GM04503 (cell line): Measurements from ENCODE around the gene CREB3L2.

ENCODE experiments used
- DNase-seq: peaks from one replicate; pipeline ENCODE4 v3.0.0-alpha.2; 2012; ENCODE audit warnings: low read depth

Gene CREB3L2

DNA sequence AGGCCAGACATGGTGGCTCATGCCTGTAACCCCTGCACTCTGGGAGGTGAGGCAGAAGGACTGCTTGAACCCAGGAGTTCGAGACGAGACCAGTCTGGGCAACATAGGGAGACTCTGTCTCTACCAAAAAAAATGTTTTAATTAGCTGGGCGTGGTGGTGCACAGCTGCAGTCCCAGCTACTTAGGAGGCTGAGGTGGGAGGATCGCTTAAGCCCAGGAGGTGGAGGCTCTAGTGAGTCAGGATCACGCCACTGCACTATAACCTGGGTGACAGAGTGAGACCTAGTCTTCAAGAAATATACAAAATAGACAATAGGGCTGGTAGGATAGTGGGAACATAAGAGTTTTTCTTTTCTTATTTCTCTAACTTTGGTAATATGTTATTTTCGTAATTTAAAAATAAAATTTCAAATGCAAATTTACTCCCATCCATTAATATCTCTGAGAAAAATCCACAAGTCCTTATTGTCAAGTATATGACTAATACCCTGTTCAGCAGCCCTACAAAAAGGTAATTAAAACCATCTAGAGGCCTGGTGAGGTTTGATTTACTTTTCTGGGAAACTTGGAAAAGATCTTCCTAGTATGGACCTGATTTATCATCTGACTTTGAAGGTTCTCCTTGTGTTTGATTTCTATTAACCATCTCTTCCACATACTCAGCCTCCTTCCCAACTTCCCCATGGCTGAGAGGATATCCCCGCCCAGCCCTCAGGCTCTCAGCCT is 50.0 kb downstream of the CREB3L2 start:
- DNase-seq, result no peak

DNA sequence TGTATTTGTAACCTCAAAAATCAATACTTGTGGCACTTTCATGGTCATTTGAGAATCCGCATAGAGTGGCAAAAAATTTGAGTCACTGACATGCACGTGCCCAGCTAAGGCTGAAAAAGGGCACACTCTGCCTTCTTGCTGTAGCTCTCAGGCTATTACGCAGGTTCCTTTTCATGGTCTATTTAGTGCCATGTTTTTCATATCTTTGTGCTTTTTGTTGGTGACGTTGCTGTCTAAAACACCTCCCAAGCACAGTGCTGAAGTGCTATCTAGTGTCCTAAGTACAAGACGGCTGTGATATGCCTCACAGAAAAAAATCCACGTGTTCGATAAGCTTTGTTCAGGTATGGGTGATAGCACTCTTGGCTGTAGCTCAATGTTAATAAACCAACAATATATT is 50.9 kb downstream of the CREB3L2 start:
- DNase-seq, result no peak

DNA sequence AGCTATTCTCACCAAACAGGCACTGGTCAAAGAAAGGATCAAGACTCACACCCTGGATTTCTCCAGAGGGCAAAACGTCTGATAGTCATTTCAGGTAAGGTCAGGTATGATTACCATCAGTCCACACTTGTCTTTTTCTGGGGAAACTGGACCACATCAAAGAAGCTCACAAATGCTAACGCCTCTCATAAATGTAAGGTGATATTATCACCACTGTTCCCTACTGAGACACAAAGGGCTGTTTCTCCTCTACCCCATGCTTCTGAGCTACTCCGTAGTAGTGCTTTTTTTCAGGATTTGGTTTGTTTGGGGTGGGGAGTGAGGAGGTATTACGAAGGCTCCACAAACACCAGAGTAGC is 51.6 kb downstream of the CREB3L2 start:
- DNase-seq, result no peak

- no peak for DNase-seq
These were observed 52.2 kb downstream of the CREB3L2 start for GRCh38 chr7:137949416-137950262.

- DNase-seq, result no peak
These were observed 53.0 kb downstream of the CREB3L2 start for GRCh38 chr7:137948845-137949330.

DNA sequence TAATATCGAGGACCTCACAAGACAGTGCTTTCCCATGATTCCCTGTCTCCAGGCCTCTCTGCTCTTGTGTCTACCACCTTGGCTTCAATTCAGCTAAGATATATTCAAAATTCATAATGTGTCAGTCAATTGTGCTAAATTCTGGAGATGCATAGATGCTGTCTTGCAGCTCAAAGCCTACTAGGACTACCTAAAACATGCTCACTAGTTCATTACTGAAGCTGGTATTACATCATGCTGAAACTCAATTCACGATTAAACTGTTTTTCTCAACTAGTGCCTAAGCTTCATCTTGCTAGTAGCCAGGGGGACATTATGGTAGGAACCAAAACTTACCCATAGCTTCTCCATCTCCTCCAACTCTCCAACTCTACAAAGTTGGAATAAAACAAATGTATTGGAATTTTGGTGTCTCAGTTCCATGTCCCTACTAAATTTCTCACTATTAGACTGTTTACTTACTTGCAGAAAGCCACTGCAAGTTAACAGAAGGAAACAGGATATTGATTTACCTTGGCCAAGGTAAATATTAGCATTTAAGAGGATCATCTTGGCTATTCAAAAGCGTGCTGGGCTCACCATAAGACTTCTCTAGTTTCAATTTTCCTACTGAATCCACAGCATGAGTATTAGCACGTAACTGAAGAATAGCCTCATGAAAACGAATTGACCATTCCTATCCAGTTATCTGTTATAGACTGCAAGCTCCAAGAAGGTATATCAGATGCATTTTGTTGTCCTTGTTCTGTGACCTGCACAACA is 53.6 kb downstream of the CREB3L2 start:
- DNase-seq, result no peak

GRCh38 chr7:137947046-137947445 is 54.8 kb downstream of the CREB3L2 start:
- DNase-seq, result no peak

- no peak for DNase-seq
These were observed 55.9 kb downstream of the CREB3L2 start for GRCh38 chr7:137946011-137946410.

DNA sequence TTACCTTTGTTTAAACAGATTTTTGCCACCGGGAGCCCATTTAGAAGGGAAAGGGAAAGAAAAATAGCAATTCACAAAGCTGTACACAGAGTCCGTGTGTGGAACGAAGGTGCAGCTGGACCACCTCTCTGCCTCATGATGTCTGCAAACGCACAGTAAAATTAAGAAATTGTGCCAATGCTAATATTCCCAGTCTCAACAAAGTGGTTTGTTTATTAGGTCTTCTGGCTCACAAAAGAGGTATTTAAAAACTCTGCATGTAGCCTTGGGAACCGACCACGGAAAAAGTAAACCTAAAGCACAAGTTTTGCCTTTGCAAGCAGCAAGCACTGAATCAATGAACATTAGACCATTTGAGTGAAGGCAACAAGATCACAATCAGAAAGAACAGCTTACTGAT is 57.7 kb downstream of the CREB3L2 start:
- DNase-seq, result peak; percentile 51

DNA sequence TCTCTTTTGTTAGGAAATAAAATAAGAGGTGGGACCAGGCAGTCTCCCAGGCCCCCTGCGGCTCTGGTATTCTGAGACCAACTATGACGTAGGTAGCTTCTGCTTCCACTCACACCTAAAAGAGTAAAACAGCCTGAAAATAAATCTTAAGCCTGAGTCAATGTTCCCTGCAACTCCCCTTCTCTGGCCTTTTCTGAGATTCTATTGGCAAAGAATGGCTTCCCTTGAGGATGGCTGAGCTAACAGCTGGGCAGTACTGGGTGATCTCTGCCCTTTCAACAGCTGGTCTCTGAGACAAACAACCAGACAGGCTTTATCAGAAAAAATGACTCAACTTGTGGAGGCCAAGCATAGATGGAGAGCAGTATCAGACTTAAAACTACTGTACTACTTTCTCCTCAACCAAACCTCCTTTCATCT is 58.7 kb downstream of the CREB3L2 start:
- DNase-seq, result no peak

DNA sequence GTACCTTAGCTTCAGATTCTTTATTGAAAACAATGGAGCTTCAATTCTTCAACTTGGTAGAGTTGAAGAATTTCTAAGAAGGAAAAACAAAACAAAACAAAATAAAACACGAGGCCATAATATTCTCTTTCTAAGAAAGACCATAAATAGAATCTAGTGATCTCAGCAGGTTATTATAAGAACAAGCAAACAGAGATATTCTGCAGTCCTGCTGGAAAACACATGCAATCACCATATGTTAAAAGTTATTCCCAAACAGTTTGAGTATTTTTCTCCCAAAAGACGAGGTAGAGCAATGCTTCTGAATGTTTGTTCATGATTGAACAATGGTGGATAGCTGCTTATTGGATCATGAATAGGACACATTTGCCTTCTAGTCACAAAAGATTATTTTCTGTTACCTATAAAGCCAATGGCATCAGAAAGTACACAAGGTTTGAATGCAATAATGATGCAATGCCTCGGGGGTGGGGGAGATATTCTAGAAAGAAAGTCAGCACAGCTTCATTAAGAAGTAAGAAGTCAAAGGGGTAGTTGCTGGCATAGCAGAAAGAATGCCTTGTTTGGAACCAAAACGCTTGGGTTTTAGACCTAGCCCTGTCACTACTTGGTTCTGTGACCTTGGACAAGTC is 59.3 kb downstream of the CREB3L2 start:
- DNase-seq, result no peak

GRCh38 chr7:137940656-137941518 is 61.0 kb downstream of the CREB3L2 start:
- DNase-seq, result no peak

DNA sequence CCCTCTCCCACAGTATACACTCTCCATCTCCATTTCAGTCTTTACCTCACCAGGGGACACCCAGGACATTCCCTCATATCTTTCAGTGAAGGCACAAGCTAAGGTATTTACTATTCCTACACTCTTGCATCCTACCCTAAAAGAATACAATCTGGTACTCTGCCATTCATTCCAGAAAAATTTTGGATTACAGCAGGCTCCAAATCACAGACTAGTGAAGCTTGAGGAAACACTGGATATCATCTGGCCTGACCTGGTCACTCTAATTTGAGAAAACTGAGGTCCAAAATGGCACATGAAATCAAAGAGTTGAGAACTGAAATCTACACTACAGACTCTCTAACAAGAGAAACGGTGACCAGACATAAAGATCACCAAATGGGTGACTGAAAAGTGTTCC is 61.7 kb downstream of the CREB3L2 start:
- DNase-seq, result no peak

DNA sequence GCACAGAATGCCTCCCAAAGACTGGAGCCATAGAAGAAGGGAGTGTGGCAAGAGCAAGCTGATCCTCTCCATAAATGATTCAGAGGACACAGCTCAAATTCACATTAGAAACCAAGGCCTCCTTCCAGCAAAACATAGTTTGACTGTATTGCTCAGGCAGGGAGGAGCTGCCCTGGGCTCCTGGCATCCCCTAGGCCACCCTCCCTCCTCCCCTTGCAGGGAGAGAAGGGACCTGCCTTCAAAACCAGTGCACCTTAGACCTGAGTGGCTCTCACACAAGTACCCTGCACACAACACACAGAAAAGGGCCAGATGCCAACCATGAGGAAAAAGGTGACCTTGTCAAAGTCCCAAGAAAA is 64.7 kb downstream of the CREB3L2 start:
- peak; percentile 53 for DNase-seq

- DNase-seq, result no peak
These were observed 65.2 kb downstream of the CREB3L2 start for GRCh38 chr7:137936509-137937201.

DNA sequence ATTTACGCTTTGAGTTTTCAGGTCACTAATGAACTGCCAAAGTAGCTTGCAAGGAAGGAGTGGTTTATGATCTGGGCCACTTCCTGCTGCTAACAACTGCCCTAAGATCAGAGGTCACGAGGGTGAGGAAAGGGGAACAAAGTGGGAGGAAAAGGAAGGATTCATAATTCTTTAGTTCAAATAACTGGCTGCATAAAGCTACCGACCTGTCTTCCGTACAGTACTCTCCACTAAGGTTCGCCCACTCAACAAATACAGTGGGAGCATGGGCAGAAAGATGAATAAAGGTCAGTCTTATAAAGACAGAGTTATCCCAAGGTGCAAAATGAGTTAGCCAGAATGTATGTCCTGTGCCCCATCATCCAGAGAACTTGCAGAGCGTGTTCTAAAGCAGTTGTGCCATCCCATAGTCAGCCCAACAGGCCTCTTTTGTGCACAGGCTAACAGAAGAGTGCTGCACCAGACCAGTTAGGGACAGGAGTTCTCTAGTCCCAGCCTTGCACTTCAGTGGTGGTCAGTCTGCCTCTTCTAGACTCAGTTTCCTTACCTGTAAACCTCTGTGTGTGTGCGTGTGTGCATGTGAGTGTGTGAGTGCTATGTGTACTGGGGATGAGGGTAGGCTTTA is 65.9 kb downstream of the CREB3L2 start:
- no peak for DNase-seq

DNA sequence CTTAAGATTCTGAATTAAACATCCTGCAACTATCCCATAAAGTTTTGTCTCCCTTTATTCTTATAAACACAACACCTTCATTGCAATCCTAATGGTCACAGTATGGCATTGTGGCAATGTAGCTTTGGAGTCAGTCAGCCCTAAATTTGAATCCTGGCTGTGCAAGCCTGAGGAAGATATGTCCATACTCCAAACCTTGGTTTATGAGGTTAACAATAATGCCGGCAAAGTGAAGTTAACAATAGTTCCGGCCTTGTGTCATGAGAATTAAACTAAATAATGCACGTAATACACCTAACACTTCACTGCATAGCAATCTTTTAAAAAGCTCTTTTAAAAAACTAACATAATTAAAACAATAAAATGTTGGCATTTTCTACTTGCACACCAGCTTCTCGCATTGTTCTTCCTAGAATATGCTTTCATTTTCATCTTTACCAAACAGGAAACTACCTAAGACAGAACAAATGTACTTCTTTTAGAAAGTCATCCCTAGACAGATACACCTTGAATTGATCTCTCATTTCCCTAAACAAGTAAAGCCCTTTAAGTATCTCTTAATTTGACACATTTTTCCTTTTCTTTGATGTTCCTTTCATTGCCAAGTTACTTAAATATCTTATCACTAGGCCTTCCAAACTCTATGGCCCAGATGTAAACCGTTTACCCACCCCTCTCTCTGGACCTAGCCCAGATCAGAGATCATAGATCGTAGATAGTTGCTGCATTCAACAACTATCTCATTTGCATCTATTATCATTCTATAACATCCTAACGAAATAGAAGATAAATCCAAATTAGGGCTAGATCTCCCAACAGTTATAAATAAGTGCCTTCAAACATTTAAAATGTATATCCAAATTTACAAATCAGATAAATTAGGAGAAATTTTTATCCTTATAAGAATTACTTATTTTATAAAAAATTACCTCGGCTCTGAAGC is 66.7 kb downstream of the CREB3L2 start:
- DNase-seq, result no peak

DNA sequence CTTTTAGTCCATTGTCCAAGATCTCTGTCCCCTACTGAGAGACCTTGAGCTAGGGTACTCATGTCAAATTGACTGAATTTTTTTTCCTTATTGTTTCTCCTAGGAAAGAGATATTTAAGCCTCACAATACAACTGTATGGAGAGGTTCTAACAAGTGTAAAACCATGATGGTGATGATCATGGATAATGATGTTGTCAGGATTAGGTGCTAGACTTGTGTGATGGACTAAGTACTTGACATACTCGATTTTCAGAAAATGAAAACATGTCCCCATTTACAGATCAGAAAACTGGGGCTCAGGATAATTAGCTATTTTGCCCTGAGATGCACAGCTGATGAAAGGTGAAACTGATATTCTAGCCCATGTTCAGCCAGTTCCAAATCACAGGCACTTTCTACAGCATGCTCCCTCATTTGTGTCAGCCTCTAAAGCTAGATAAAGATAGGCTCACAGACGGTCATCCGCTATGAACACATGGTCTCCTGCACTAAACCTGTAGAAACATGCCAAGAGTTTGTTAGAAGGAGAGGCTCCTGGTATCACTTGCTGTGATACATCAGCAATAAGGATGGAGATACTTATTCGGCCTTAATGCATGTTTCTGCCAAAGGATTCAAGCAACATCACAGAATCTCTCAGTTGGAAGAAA is 67.6 kb downstream of the CREB3L2 start:
- DNase-seq, result no peak
